HG03571 (cell line): ENCODE results near the gene ETFB.

Experiments used
- ATAC-seq: cut with Tn5 transposase; IDR thresholded peaks from one replicate; pipeline ENCODE4 v1.9.1; 2021; ENCODE audit not compliant: unreplicated experiment

The ETFB gene

DNA sequence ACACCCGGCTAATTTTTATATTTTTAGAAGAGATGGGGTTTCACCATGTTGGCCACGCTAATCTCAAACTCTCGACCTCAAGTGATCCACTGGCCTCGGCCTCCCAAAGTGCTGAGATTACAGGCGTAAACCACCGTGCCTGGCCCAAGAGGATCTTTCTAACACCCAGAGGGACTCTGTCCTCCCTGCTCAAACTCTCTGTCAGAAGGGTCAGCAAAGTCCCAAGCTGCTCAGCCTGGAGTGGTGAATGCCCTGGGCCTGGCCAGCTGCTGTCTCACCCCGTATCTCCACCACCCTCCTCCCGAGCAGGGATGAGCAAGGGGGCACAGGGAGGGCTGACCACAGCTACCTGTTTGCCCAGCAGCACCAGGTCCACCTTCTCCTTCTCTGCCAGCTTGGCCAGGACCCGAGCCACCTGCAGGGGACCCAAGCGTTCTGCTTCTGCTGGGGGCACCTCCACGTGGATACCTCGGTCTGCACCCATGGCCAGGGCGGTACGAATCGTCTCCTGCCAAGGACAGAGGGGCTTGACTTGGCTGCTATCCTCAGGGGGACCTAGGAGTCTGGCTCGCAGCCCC lies 13.3 kb downstream of the ETFB start:
- no peak for ATAC-seq

DNA sequence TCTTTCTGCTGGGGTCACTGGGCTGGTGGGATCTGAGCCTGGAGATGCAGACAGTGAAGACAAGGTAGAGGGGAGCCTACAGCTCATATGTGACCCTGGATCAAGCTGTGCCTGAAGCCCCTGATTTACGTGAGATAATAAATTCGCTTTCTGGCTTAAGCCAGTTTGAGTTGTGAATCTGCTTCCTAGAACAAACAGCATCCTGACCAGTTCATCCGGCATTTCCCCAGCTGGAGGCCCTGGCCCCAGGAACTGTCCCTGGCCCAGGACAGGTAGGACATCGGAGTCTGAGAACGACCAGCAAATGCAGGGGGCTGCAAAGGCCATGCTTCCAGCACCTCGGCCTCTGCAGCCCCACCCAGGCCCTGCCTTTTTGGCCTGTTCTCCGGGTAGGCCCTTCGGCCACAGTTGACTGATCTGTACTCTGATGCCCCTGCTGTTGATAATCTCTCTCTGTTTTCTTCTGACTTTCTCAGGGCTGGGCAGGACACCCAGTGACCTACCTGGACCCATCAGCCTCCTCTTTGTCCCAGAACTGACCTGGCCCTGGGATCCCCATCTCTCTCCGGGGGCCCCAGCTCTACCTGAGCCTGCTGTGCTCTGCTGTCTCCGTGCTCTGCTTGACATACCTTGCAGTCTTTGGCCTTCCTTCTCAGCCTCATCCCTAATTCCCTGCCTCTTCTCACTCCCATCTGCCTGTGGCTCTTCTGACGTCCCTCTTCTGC lies 14.8 kb downstream of the ETFB start:
- ATAC-seq = no peak

DNA sequence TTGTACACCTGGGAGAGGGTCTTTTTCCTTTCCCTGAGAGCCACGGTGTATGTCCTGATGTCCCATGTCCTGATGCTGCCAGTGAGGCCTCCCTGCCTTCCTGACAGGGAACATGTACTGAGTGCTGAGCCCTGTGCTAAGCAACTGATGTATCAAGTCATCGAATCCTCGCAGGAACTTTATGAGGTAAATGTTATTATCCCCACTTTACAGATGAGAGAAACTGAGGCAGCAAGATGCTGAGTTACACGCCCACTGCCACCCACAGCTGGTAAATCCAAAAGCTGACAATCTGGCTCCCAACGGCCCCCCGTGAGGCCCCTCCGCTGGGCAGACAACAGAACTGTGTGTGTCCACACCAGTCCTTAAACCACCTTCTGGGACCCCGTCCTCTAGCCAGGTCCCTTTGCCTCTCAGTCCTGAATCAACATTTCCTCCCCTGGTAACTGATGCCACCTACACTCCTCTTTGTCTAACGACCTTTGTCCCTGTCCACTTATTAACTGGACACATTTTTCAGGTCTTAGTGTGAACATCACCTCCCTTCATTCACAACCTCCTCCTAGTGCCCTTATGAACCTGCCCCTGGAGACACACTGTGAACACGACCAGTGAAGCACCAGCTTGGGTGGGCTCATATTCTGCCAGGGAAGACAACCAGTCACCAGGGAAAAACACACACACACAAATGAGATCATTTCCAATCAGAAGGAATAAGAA lies 18.8 kb downstream of the ETFB start:
- ATAC-seq = no peak

DNA sequence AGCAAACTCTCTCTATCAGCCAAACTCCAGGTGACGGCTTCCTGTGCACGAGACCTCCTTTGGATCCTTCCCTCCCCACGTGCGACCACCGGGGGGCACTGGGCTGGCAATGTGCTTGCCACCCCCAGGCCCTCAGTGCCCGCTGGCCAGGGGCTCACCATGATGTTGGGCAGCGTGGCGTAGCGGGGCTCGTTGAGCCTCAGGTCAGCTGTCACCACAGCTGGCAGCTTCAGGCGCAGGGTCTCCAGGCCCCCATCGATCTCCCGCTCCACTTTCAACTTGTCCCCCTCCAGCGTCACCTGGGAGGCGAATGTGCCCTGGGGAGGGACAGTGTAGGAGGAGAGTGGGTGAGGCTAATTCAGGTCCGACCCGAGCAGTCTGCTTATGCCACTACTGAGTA lies 19.4 kb downstream of the ETFB start:
- no peak for ATAC-seq

DNA sequence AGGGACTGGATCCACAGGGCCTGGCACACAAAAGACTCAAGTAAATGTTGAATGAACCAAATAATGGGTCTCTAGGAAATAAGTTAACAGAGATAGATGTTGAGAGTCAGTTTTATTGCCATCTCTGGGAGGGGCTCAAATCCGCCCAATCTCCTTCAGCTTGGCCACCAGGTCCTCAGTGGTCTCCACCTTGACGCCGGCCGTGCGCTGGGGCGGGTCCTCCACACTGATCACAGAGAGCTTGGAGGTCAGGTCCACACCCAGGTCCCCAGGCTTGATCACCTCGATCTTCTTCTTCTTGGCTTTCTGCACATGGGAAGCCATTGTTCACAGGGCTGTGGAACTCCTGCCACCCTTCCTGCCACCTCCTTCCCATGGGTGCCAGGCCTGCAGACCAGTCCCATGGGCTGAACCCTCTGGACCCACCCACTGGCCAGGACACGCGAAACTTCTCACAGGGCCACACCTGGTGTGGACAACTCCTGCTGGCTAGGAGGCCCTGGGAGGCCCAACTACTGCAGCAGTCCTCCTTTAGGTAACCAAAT lies 21.0 kb downstream of the ETFB start:
- no peak for ATAC-seq

DNA sequence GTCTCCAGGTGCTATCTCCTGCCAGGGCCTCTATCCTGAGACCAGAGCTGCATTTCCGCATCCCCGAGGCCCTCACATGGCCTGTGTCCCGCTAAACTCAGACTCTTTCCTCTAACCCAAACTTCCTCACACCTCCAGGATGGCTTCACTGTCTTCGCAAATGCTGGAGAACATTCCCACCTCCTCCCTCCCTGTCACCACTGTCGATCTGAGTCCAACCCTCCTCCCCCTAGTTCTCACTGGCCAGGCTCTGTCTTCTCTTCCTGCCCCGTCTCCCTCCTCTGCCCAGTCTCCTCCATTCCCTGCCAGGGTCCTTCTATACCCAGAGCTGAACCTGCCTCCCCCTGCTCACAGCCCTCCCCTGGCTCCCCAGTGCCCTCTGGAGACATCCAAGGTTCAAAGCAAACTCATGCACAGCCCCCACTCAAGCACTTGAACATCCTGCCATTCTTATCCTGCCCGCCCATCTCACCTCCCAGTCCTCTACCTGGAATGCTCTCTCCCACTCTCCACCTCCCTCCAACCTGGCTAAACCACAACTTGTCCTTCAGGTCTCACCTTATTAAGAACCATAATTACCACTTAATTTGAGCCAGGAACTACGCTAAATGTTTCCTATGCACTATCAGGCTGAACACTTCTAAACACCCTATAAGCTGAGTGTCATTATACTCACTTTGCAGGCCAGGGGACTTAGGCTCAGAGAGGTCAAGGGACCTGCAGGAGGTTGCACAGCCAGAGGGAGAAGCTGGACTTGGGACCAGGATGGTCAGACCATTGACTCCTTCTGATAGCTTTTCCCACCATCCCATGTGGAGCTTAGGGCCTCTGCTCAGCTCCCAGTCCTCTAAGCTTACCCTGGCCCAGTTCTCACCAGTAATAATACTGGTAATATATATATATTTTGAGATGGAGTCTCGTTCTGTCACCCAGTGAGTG lies 23.3 kb downstream of the ETFB start:
- no peak for ATAC-seq

DNA sequence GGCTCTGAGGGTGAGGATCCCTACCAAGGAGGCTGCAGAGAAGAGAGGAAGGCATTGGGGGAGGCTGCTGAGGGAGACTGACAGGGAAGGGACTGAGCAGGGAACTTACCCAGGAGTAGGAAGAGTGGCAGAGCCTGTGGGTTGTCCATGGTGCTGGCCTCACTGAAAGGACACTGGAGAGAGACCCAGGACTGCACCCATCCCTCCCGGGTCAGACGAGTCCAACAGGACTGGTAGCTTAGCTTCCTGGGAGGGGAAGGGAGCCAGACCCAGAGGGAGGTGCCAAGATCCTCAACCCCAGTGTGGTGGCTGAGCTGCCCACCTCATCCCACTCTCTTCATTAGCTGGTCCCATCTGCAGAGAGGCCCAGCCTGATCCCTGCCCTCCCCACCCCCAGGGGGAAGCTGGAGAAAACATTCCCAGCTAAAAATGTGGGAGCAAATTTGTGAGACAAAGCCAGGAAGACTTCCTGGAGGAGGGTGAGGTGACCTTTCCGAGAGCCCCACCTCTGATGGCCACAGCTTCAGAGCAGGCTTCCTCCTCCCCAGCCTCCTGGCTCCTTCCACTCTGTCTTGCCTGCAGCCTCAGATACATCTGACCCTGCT lies 24.1 kb downstream of the ETFB start, which contains the start of gene VSIG10L:
Gene VSIG10L, minus strand, starts transcription at position 164 of the 605 bp plus-strand sequence. Its CDS starts 15 bp downstream, at position 149.
- ATAC-seq = no peak

DNA sequence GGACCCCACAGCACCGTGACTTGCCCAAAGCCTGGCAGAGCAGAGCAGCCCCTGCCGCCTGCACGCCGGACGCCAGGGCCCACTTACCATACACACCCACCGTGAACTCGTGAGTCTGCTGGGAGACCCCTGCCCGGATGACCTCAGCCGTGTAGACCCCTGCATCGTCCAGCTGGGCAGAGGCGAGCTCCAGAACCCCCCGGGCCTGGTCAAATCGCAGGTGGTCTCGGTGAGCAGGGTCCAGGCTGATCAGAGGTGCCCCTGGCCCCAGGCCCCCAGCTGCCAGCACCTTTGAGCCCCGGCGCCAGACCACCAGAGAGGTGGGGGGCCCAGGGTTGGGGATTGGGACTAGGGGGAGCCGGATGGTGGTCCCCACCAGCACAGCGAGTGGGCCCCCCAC lies 25.1 kb downstream of the ETFB start:
- ATAC-seq = no peak

DNA sequence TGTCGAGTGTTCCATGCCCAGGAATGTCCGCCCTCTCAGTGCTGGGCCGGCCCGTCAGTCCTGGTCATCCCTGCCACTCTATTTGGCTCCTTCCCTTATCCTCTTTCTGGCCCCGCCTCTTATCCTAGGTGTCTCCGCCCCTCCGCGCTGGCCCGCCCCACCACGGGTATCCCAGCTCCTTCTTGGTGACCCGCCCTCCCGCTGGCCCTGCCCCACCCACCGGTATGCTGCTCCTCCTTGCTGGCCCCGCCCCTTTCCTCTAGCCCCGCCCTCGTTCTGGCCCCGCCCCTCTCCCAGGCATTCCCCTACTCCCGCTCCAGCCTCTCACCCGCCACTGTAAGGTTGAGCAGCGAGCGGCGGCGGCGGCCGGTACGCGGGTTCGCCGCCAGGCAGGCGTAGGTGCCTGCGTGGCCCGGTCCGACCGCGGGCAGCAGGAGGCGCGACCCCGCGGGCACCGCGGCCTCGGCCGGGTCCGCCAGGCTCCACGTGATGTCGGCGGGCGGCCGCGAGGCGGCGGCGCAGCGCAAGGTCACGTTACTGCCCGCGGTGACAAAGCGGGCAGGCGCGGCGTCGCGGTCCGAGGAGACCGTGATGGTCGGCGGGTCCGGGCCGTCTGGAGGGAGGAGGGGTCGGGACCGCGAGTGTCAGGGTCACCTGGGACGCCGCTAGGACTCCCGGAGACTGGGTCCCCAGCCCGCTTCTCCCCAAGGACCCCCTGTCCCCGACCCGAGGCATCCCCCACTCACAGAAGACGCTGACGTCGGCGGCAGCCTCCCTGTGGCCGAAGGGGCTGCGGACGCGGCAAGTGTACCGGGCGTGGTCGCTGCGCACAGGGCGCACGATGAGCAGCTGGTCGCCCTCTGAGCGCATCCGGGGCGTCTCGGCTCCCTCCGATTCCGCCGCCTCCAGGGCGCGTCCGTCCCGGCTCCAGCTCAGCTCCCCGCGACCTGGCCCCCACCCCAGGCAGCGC lies 26.2 kb downstream of the ETFB start:
- ATAC-seq = peak; percentile 38

DNA sequence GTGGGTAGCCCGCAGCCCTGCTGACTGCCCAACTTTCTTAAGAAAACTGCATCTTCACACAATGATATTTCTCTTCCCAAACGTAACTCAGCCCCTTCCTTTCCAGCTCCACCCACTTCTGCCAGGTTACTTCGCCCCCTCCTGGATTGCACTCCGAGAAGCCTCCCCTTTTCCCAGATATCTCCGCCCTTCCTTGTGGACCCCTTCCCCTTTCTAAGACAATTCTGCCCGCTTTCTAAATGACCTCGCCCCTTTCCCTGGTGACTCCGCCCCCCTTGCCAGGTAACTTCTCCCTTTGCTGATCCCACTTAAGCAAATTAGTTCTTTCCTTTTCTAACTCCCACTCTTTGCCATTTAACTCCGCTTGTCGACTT lies 26.9 kb downstream of the ETFB start:
- ATAC-seq = no peak

DNA sequence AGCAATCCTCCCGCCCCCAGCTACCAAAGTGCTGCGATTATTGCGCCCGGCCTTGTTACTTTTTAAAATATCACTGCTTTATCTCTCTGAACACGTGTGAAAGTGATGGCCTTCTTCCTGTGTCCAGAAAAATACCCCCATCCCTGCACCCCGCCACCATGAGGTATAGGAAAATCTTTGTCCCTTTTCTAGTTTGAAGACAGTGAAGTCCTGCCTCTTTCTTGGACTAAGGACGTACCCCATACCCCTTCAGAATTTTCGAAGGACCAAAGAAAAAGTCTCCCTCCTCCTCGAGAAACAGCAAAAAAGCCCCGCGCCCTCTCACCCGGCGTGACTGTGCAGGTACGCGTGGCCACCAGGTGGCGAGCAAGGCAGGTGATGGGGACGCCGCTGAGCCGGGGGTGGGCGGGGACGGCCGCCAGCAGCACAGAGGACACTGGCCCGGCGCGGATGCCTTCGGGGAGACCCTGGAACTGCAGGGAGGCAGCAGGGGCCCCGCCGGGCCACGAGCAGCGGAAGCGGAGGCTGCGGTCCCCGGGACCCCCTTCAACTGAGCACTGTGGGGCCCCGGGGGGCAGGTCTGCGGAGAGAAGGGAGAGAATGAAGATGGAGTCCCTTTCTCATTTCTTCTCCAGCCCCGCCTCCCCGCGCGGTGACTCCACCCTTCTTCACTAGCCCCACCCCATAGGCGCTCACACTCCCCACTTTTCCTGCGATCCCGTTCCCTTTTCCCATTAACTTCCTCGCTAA lies 27.4 kb downstream of the ETFB start:
- peak; percentile 54 for ATAC-seq

DNA sequence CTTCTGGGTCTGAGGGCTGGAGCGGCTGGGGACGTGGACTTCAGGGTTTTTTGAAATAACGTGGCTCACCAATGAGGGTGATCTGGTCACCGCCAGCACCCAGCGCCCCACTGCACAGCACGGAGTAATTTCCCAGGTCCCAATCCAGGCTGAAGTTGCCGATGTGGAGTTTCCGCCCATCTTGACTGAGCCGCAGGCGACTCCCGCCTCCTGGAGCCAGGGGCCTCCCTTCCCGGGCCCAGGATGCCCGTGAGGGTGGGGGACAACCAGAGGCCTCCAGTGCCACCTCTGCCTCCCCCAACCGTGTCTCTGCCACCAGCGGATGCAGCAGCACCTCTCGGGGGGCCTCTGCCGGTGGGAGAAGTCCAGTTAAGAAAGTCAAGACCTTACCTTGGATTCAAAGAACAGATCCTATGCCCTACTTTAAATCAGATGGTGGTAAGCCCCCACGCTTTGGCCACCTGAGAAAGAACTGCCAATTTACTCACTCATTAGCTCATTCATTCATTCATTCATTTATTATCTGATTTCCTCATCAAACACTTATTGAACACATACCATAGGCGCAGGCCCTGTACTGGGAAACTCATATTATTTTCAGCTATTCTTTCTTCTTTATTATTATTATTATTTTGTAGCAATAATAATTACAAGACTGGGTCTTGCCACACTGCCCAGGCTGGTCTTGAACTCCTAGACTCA lies 28.2 kb downstream of the ETFB start:
- no peak for ATAC-seq

DNA sequence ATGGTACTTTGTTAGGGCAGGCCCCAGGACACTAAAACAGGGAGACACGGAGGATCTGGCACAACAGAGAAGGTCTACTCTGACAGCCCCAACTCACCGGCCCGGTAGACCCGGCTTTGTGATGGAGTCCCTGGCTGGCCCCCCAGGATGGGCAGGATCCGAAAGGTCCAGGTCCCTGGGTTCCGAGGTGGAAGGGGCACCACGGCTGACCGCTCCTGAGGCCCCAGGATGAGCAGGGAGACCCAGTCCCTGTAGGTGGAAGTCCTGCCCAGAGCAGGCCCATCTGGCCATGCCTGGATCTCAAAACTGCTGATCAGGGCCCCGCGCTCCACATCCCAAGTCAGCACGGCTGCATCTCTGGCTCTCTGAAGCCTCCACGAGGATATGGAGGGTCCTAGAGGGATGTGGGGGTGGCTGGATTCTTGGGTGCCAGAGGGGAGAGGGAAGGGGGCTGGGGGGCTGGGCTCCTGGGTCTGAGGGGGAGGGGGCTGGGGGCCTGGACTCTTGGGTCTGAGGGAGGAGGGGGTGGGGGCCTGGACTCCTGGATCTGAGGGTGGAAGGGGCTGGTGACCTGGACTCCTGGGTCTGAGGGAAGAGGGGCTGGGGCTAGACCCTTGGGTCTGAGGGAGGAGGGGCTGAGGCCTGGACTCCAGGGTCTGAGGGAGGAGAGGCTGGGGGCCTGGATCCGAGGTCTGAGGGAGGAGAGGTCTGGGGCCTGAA lies 28.9 kb downstream of the ETFB start:
- no peak for ATAC-seq

DNA sequence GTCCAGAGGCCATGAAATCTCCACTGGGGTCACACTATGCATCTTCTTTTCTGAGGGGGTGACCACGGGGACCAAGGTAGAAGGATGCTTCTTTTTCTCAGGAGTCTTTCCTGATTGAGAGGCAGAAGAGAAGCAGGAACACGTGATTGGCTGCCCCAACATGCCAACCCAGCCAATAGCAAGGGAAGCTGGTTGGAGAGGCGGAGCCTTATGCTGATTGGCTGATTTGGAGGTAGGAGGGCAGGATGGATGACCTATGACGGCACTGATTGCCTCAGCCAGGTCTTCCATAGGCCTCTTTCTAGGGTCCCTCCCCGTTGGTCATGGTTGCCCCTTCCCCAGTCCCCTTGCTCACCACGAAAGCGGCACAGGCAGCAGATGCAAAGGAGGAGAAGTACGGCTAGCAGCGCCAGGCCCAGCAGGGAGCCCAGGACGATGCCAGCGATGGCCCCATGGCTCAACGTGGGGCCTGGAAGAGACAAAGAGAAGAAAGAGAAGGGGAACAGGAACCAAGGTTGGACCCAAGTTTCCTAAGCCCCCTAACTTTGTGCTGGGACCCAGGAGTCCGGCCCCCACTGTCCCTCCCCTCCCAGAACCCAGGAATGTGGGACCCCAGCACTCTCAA lies 32.2 kb downstream of the ETFB start:
- no peak for ATAC-seq

DNA sequence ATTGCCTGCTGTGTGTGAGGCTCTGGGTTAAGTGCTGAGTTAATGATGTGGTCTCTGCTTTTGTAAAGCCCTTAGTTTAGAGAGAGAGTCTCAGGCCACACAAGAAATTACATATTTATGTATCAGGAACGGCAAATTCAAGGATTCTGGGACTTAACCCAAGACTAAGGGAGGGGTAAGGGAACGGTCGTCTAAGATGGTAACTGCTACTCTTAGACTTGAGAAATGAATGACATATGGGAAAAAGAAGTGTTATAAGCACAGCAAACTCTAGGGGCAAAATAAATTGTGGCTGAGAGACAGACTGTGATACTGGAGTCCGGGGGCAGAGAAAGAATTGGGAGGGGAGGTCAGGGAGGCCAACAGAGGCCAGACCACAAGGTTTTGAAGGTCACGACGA lies 34.5 kb downstream of the ETFB start:
- no peak for ATAC-seq

DNA sequence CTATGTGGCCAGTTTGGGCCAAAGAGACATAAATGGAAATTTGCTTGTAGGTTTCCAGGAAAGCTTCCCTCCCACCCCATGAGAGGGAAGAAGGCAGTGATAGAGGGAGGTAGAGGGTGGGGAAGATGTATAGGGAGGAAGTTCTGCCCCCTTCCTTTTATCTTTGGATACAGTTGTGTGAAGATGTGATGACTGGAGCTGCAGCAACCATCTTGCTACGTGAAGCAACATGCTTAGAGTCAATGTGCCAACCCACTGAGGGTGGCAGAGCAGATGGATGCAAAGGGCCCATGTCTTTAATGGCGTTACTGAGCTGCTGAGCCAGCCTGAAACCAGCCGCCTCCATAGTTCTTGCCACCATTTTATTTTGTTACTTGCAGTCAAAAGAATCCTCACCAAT lies 35.0 kb downstream of the ETFB start:
- ATAC-seq = no peak

DNA sequence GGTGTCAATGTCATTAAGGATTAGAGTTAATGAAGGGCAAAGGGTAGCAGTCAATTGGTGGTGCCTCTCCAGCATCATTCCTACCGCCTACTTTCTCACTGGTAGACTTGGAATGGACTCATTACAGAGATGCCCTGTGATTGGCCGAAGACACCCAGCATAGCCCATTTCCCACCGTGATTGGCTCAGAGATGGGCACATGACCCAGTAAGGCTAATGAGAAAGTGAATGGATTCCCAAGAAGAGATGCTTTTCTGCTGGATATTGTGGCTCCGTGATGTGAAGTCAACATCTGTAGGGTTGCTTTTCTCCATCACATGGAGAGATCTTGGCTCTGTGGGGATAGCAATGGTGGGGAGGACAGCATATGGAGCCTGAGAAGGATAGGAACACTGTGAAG lies 35.8 kb downstream of the ETFB start:
- ATAC-seq = no peak
